ENCODE results near the gene CPA2. TPM values are rescaled to one million over a fixed set of nuclear protein-coding genes. Genes with fewer than 3 reads are reported as not detected.

The CPA2 gene
- total RNA-seq, 6 donors from 2014 or later = 1.1 to 2.8 TPM; not detected in 4

DNA sequence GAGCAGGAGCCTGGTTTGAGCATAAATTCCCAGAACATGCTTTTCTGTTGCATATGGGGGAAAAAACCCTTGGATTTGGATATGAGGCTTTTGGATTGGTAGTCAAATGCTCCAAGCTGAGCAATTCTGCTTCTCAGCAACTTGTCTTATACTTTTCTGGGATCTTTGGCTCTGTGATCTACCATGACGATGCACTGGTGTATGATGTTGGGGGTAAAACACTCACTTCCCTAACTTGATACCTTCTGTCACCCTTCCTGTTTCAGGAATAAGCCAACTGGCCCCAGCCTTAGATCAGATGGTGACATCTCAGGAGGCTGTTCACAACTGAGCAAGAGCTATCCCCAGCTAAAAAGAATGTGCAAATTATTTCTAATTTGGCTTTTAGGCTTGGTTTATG lies 13.2 kb downstream of the CPA2 start:
- TF ChIP-seq POLR2A (IDR thresholded peaks at IDR 0.05) = no peak
- no peak for TF ChIP-seq CTCF (IDR thresholded peaks at IDR 0.05)
- TF ChIP-seq POLR2AphosphoS5 (IDR thresholded peaks at IDR 0.05) = no peak
- no peak for TF ChIP-seq EP300 (IDR thresholded peaks at IDR 0.05)
- no peaks in the 10 kb centered on the region for H3K4me1 ChIP-seq
- no peaks in the 10 kb centered on the region for H3K36me3 ChIP-seq
- no peak overlapping the region for H3K4me3 ChIP-seq
- DNase-seq (no peak), ATAC-seq (ENCODE audit: low FRiP score in 2 of 2) (no peak)
- H3K27ac ChIP-seq = no peak overlapping the region
- no peaks in the 10 kb centered on the region for H3K9me3 ChIP-seq
- WGBS, 2 donors = 70 to 87% methylated on average over 1 of the region's 1 CpG
- H3K27me3 ChIP-seq = no peaks in the 10 kb centered on the region

DNA sequence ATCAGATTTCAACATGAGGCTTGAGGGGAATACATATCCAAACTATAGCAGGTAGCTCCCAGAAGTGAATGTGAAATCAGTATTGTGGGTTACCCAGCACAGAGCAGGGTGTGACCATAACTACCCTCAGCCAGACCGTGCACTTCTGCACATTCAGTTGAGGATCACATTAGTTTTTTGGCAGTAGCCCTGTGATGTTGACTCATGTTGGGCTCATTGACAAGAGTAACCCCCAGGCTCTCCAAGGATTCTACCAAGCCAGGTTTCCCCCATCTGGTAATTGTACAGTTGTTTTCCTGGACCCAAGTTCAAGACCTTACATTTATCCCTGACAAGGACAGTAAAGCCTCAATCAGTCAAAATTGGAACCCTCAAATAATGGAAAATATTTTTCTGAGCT lies 14.6 kb downstream of the CPA2 start:
- no peak overlapping the region for H3K27ac ChIP-seq
- 75 to 80% methylated on average over 1 of the region's 1 CpG for WGBS, 2 donors
- no peaks in the 10 kb centered on the region for H3K36me3 ChIP-seq
- H3K9me3 ChIP-seq = no peaks in the 10 kb centered on the region
- ATAC-seq (ENCODE audit: low FRiP score in 2 of 2) = peak in 1 of 2 donors; percentile 81
- DNase-seq = no peak
- H3K4me3 ChIP-seq = no peak overlapping the region
- no peak for TF ChIP-seq POLR2A (IDR thresholded peaks at IDR 0.05)
- TF ChIP-seq CTCF (IDR thresholded peaks at IDR 0.05) = no peak
- no peak for TF ChIP-seq POLR2AphosphoS5 (IDR thresholded peaks at IDR 0.05)
- no peak for TF ChIP-seq EP300 (IDR thresholded peaks at IDR 0.05)
- H3K4me1 ChIP-seq = no peaks in the 10 kb centered on the region
- H3K27me3 ChIP-seq = no peaks in the 10 kb centered on the region

GRCh38 chr7:130286881-130287280 lies 20.2 kb downstream of the CPA2 start:
- no peaks in the 10 kb centered on the region for H3K4me1 ChIP-seq
- no peak overlapping the region for H3K4me3 ChIP-seq
- ATAC-seq (ENCODE audit: low FRiP score in 2 of 2) (no peak), DNase-seq (no peak)
- H3K27ac ChIP-seq = no peak overlapping the region
- no peaks in the 10 kb centered on the region for H3K36me3 ChIP-seq
- WGBS, 2 donors = 71 to 86% methylated on average over 1 of the region's 1 CpG
- no peak for TF ChIP-seq POLR2AphosphoS5 (IDR thresholded peaks at IDR 0.05)
- TF ChIP-seq POLR2A (IDR thresholded peaks at IDR 0.05) = no peak
- H3K9me3 ChIP-seq = no peaks in the 10 kb centered on the region
- no peaks in the 10 kb centered on the region for H3K27me3 ChIP-seq

GRCh38 chr7:130288168-130288567 lies 21.5 kb downstream of the CPA2 start:
- DNase-seq (no peak), ATAC-seq (ENCODE audit: low FRiP score in 2 of 2) (no peak)
- no peak overlapping the region for H3K27ac ChIP-seq
- TF ChIP-seq EP300 (IDR thresholded peaks at IDR 0.05) (no peak), CTCF (IDR thresholded peaks at IDR 0.05) (no peak), POLR2A (IDR thresholded peaks at IDR 0.05) (no peak)
- no peaks in the 10 kb centered on the region for H3K9me3 ChIP-seq
- no peak overlapping the region for H3K4me3 ChIP-seq
- H3K4me1 ChIP-seq = no peaks in the 10 kb centered on the region
- WGBS, 2 donors = 89 to 94% methylated on average over 4 of the region's 4 CpGs
- H3K36me3 ChIP-seq = no peaks in the 10 kb centered on the region
- no peaks in the 10 kb centered on the region for H3K27me3 ChIP-seq

- ATAC-seq (ENCODE audit: low FRiP score in 2 of 2) = no peak
- Histone ChIP-seq H3K27me3 (no peaks in the 10 kb centered on the region), H3K4me3 (no peak overlapping the region), H3K36me3 (no peaks in the 10 kb centered on the region), H3K27ac (no peak overlapping the region), H3K4me1 (no peaks in the 10 kb centered on the region), H3K9me3 (no peaks in the 10 kb centered on the region)
- DNase-seq = no peak
- TF ChIP-seq EP300 (IDR thresholded peaks at IDR 0.05) (no peak), POLR2A (IDR thresholded peaks at IDR 0.05) (no peak)
- 69 to 92% methylated on average over 5 of the region's 5 CpGs for WGBS, 2 donors
Measured at GRCh38 chr7:130288829-130289228, 22.2 kb downstream of the CPA2 start.

DNA sequence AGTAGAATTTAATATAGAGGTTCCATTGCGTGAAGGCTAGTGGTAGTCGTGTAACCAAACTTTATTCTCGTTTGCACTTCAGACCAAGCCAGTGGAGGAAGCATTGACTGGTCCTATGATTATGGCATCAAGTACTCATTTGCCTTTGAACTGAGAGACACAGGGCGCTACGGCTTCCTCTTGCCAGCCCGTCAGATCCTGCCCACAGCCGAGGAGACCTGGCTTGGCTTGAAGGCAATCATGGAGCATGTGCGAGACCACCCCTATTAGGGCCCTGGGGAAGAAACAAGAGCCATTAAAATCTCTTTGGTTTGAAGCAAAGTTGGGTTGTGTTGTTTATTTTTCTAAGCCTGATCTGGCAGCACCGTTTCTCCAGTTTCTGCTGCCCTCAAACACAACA lies 22.8 kb downstream of the CPA2 start:
- ATAC-seq (ENCODE audit: low FRiP score in 2 of 2) = no peak
- WGBS, 2 donors = 82 to 90% methylated on average over 9 of the region's 9 CpGs

More for the DNA sequence above, 22.8 kb downstream of the CPA2 start:
- Histone ChIP-seq H3K27ac (no peak overlapping the region), H3K4me1 (no peaks in the 10 kb centered on the region), H3K9me3 (no peaks in the 10 kb centered on the region), H3K27me3 (no peaks in the 10 kb centered on the region), H3K36me3 (no peaks in the 10 kb centered on the region), H3K4me3 (no peak overlapping the region)
- no peak for DNase-seq
- TF ChIP-seq CTCF (IDR thresholded peaks at IDR 0.05) (no peak), POLR2AphosphoS5 (IDR thresholded peaks at IDR 0.05) (no peak), POLR2A (IDR thresholded peaks at IDR 0.05) (no peak), EP300 (IDR thresholded peaks at IDR 0.05) (no peak)

All from upper lobe of left lung (tissue), 6 donors.